Erythroblast (primary cell): ENCODE results near the gene COL4A2.
"Not testable (repeated sequence)": the region's sequence is repeated elsewhere in the genome, so short reads cannot be mapped to it uniquely, and the experiment has no call there.

Experiments used
- DNase-seq, 2 experiments: peaks; one replicate each; lab custom pipeline; 2025; lab: John Stamatoyannopoulos, UW
- GATA1 ChIP-seq: IDR thresholded peaks from 2 replicates; pipeline ENCODE4 v1.6.1; 2011; ENCODE audit warnings: low read depth, mild to moderate bottlenecking, control low read depth, low read length, moderate library complexity
- POLR2A ChIP-seq: IDR thresholded peaks from 2 replicates; pipeline ENCODE4 v1.6.1; 2011; ENCODE audit warnings: mild to moderate bottlenecking, low read length

The COL4A2 gene

GRCh38 chr13:110484290-110485048, 177.4 kb downstream of the COL4A2 start:
- TF ChIP-seq POLR2A (no peak), GATA1 (no peak)
- DNase-seq: no peak

DNA sequence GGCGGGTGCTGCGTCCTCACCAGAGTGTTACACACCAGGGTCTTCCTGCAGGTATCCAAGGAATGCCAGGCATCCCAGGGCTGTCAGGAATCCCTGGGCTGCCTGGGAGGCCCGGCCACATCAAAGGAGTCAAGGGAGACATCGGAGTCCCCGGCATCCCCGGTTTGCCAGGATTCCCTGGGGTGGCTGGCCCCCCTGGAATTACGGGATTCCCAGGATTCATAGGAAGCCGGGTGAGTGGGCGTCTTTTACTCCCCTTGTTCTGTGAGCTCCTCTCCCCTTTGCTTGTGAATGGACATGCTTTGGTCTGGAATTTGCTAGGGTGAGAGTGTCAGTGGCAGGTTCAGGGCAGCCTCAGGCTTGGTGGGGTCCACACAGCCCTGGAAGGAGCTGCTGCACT, 178.5 kb downstream of the COL4A2 start:
- no peak for DNase-seq
- TF ChIP-seq POLR2A (no peak), GATA1 (no peak)

DNA sequence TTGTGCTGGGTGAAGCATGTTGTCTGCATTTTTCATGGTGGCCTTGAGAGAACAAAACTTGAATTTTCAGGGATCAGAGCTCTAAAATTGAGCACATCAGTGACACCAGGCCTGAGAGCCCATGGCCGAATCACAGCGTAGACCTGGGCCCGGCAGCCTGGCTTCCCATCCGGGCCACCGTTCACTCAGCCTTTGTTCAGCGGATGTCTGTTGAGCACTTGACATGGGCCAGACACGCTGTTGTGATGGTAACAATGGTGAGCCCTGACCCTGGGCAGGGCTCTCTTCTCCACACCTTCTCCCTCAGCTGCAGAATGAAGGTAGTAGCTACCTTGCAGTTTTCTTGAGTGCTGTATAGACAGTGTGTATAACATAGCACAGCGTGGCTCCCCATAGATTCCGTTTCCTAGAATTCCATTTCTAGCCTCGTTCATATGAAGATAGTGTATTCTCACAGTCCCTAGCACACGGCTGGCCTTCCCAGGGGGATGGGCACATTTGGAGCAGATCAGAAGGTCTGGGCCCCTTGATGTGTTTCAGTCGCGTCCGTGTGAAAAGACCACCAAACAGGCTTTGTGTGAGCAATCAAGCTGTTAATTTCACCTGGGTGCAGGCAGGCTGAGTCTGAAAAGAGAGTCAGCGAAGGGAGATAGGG, 179.1 kb downstream of the COL4A2 start:
- TF ChIP-seq GATA1 (no peak), POLR2A (no peak)
- DNase-seq: no peak

DNA sequence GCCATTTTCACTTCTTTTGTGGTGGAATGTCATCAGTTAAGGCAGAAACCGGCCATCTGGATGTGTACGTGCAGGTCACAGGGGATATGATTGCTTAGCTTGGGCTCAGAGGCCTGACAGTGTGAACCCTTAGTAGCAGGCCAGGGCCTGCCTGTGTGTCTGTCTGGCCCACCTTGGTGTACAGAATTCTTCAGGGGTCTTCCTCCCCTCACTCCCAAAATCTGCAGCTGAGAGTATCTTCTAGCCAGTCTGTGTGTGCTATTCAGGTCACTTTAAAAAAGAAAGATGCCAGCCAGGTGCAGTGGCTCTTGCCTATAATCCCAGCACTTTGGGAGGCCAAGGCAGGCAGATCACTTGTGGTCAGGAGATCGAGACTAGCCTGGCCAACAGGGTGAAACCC, 179.8 kb downstream of the COL4A2 start:
- not testable (repeated sequence) for DNase-seq

- no peak for DNase-seq
Observed at GRCh38 chr13:110490009-110490770, 183.1 kb downstream of the COL4A2 start.

DNA sequence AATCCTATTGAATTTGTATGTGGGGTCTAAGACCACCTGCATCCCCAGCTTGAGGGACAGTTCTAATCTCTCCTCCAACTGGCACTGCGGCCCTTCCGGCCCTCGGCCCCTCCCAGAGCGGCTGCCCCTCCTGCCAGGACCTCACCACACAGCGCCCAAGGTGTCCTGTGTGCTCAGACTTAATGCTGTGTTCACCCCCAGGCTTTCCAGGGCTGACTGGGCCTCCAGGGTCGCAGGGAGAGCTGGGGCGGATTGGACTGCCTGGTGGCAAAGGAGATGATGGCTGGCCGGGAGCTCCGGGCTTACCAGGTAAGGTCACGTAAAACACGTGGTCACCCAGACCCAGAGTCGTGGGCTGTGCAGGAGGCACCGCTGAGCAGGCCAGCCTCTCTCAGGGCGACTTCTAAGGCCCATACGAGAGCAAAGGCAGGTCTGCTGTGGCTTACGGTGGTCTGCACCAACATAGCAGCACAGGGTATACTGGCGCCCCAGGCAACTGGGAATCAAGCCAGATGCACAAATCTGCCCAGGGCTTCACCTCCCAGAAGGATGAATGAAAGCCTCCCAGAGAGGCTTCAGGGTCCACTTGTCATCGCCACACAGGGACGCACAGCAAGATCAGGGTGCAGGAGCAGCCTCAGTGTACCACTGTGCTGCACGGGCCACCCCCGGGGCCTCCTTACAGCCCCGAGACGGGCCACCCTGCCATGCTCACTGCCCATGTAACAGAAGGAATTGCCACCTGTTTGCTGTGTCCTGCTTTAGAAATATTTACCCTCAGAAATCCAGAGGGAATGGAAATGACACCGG, 185.0 kb downstream of the COL4A2 start:
- no peak for DNase-seq
- no peak for TF ChIP-seq GATA1
- no peak for TF ChIP-seq POLR2A

More at GRCh38 chr13:110490009-110490770, 183.1 kb downstream of the COL4A2 start:
- no peak for TF ChIP-seq GATA1
- no peak for TF ChIP-seq POLR2A

DNA sequence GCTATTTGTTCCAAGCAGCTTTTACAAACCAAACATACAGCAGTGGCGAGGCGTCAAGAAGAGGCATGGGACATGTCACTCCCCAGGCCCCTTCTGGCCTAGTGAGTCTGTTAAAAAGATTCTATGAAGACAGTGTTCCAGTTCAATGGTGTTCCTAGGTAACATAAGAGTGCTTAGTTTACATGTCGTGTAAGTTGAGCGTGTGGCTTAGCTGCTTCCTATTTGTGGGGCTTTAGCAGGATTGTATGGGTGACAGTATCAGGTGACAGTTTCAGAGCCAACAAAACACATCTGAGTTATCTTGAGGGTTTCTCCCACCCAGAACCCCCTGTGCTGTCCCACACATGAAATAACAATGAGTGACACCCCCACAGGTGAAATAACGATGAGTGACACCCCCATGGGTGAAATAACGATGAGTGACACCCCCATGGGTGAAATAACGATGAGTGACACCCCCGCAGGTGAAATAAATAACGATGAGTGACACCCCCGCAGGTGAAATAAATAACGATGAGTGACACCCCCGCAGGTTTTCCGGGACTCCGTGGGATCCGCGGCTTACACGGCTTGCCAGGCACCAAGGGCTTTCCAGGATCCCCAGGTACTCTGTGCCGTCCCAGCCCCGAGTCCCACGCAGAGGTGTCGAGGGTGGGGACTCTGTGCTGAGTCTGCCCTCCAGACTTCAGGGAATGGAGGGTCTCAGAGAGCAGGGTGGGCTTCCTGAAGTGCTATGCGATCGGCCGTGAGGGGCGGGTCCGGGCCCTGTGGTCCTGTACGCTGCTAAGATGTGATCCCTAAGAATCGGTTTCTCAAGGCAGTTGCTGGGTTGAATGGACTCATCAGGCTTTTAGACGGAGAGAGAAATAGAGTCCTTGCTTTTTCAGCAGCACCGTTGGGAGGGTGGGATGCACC, 185.9 kb downstream of the COL4A2 start:
- no peak for TF ChIP-seq POLR2A
- TF ChIP-seq GATA1: no peak

DNA sequence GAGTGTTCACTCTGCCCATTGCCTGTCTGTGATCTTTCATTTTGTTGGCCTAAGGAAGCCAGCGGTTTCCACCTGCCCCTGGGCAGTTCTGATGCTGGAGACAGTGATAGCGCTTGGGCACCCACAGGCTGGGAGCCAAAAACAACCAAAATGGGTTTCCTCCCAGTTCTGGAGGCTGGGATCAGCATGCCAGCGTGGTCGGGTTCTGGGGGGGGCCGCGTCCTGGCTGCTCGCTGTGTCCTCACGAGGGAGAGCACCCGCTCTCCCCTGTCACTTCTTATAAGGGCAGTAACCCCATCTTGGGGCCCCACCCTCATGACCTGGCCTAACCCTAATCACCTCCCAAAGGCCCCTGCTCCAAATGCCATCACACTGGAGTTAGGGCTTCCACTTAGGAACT, 186.5 kb downstream of the COL4A2 start:
- DNase-seq: no peak
- TF ChIP-seq GATA1 (no peak), POLR2A (no peak)

More for the DNA sequence above, 185.9 kb downstream of the COL4A2 start:
- no peak for DNase-seq

DNA sequence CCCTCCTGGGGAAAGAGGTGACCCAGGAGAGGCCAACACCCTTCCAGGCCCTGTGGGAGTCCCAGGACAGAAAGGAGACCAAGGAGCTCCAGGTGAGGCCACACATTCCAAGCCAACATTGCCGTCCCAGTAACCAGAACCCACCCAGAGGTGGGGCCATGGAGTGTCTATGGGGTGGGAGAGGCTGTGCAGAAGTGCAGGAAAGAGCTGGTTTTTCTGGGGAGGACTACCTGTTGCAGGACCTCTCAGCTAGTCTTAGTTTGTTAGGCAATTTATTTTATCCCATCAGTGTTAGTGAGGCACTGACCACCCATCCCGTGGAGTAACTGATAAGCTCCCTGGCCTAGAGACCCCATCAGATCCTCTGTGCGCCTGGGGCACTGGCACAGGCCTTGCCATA, 188.3 kb downstream of the COL4A2 start:
- no peak for DNase-seq
- TF ChIP-seq GATA1 (no peak), POLR2A (no peak)

- TF ChIP-seq POLR2A (no peak), GATA1 (no peak)
- no peak for DNase-seq
Observed at GRCh38 chr13:110495881-110496280, 188.8 kb downstream of the COL4A2 start.

DNA sequence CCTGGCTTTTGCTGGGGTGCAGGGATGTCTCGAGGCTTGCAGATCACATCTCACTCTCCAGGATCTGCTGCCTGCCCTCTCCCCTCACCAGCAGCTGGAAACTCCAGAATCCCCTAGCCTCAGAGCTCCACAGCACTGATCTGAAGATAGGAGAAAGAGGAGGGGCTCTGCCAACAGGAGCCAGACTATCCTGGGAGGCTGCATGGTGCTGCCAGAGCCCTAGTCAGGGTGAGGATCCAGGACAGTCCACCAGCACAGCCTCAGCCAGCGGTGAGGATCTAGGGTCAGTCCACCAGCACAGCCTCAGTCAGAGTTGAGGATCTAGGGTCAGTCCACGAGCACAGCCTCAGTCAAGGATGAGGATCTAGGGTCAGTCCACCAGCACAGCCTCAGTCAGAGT, 189.2 kb downstream of the COL4A2 start:
- DNase-seq: no peak
- no peak for TF ChIP-seq GATA1

DNA sequence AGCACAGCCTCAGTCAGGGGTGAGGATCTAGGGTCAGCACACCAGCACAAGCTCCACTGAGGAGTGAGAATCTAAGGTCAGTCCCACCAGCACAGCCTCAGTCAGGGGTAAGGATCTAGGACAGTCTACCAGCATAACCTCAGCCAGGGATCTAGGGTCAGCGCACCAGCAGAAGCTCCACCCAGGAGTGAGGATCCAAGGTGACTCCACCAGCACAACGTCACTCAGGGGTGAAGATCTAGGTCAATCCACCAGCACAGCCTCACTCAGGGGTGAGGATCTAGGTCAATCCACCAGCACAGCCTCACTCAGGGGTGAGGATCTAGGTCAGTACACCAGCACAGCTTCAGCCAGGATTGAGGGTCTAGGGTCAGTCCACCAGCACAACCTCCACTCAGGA, 189.9 kb downstream of the COL4A2 start:
- TF ChIP-seq POLR2A (no peak), GATA1 (no peak)
- no peak for DNase-seq

- not testable (repeated sequence) for DNase-seq
Observed at GRCh38 chr13:110497896-110498295, 190.8 kb downstream of the COL4A2 start.
